ENCODE data around the gene HPD.
"Not testable (repeated sequence)": the region's sequence is repeated elsewhere in the genome, so short reads cannot be mapped to it uniquely, and the experiment has no call there.

HPD gene

GRCh38 chr12:121869229-121869628, 10.6 kb upstream of the HPD start:
- not testable (repeated sequence) for FAIRE-seq; DNase-seq (ENCODE audit: insufficient read length, low spot score)

GRCh38 chr12:121866331-121866730, 7.7 kb upstream of the HPD start:
- DNase-seq (ENCODE audit: insufficient read length, low spot score) (no peak), FAIRE-seq (no peak)

- no peak for DNase-seq (ENCODE audit: insufficient read length, low spot score)
- no peak for FAIRE-seq
Observed at GRCh38 chr12:121861636-121862254, 3.1 kb upstream of the HPD start.

GRCh38 chr12:121860699-121861098, 2.0 kb upstream of the HPD start:
- DNase-seq (ENCODE audit: insufficient read length, low spot score); FAIRE-seq: not testable (repeated sequence)

GRCh38 chr12:121860257-121860656, 1.6 kb upstream of the HPD start:
- DNase-seq (ENCODE audit: insufficient read length, low spot score) (no peak), FAIRE-seq (no peak)

- FAIRE-seq = no peak
- no peak for DNase-seq (ENCODE audit: insufficient read length, low spot score)
Observed at GRCh38 chr12:121858318-121858661, 369 bp downstream of the HPD start.

- FAIRE-seq (no peak), DNase-seq (ENCODE audit: insufficient read length, low spot score) (no peak)
Observed at GRCh38 chr12:121857322-121858246, 1.1 kb downstream of the HPD start.

- DNase-seq (ENCODE audit: insufficient read length, low spot score); FAIRE-seq: not testable (repeated sequence)
Observed at GRCh38 chr12:121852392-121852791, 6.3 kb downstream of the HPD start.

GRCh38 chr12:121849665-121850064, 9.0 kb downstream of the HPD start:
- no peak for DNase-seq (ENCODE audit: insufficient read length, low spot score)
- FAIRE-seq = no peak

- DNase-seq (ENCODE audit: insufficient read length, low spot score) = no peak
- no peak for FAIRE-seq
Observed at GRCh38 chr12:121849211-121849610, 9.4 kb downstream of the HPD start.

- DNase-seq (ENCODE audit: insufficient read length, low spot score) (no peak), FAIRE-seq (no peak)
Observed at GRCh38 chr12:121845701-121846100, 13.0 kb downstream of the HPD start.

- FAIRE-seq (no peak), DNase-seq (ENCODE audit: insufficient read length, low spot score) (no peak)
Observed at GRCh38 chr12:121843236-121843982, 15.2 kb downstream of the HPD start.

- no peak for FAIRE-seq
- no peak for DNase-seq (ENCODE audit: insufficient read length, low spot score)
Observed at GRCh38 chr12:121839993-121840761, 18.5 kb downstream of the HPD start.

- FAIRE-seq (peak; percentile 92), DNase-seq (ENCODE audit: insufficient read length, low spot score) (peak; percentile 99)
Observed at GRCh38 chr12:121839106-121839992, 19.3 kb downstream of the HPD start.

GRCh38 chr12:121838126-121838525, 20.5 kb downstream of the HPD start:
- no peak for FAIRE-seq
- DNase-seq (ENCODE audit: insufficient read length, low spot score) = no peak

- FAIRE-seq (no peak), DNase-seq (ENCODE audit: insufficient read length, low spot score) (no peak)
Observed at GRCh38 chr12:121837680-121838079, 21.0 kb downstream of the HPD start.

- FAIRE-seq (no peak), DNase-seq (ENCODE audit: insufficient read length, low spot score) (no peak)
Observed at GRCh38 chr12:121831571-121832245, 27.0 kb downstream of the HPD start.

GRCh38 chr12:121830588-121831265, 27.9 kb downstream of the HPD start:
- FAIRE-seq (no peak), DNase-seq (ENCODE audit: insufficient read length, low spot score) (no peak)

- DNase-seq (ENCODE audit: insufficient read length, low spot score) = no peak
- no peak for FAIRE-seq
Observed at GRCh38 chr12:121830134-121830533, 28.5 kb downstream of the HPD start.
